ENCODE results near the gene OS9.

The OS9 gene

GRCh38 chr12:57750561-57751431 lies 56.9 kb downstream of the OS9 start:
- TF ChIP-seq SPI1 (IDR thresholded peaks at IDR 0.05; ENCODE audit: low read depth, low read length) (no peak), POU2F2 (IDR thresholded peaks at IDR 0.05; ENCODE audit: low read depth, low read length) (no peak), PAX5 (IDR thresholded peaks at IDR 0.05; ENCODE audit: insufficient read depth, low read length, severe bottlenecking) (no peak), TAF1 (IDR thresholded peaks at IDR 0.05; ENCODE audit: low read depth, low read length) (no peak), POLR2A (IDR thresholded peaks at IDR 0.05; ENCODE audit: low read depth, low read length) (no peak), POLR2AphosphoS5 (IDR thresholded peaks at IDR 0.05; ENCODE audit: low read depth, low read length) (no peak; the same call in 1 of the 2 replicates)
- DNase-seq (ENCODE audit: insufficient read length, low spot score) (no peak), FAIRE-seq (peak; percentile 40)

GRCh38 chr12:57751432-57751787 lies 57.5 kb downstream of the OS9 start:
- TF ChIP-seq TAF1 (IDR thresholded peaks at IDR 0.05; ENCODE audit: low read depth, low read length) (no peak), POLR2A (IDR thresholded peaks at IDR 0.05; ENCODE audit: low read depth, low read length) (no peak), SPI1 (IDR thresholded peaks at IDR 0.05; ENCODE audit: low read depth, low read length) (no peak), POU2F2 (IDR thresholded peaks at IDR 0.05; ENCODE audit: low read depth, low read length) (no peak), PAX5 (IDR thresholded peaks at IDR 0.05; ENCODE audit: insufficient read depth, low read length, severe bottlenecking) (no peak)
- FAIRE-seq (no peak), DNase-seq (ENCODE audit: insufficient read length, low spot score) (no peak)

GRCh38 chr12:57751788-57752667 lies 58.1 kb downstream of the OS9 start, which contains the start of gene CDK4:
Gene CDK4, minus strand, starts transcription at chr12:57752310. Its CDS starts 593 bp downstream, at chr12:57751717.
- DNase-seq (ENCODE audit: insufficient read length, low spot score) = peak; percentile 91
- TF ChIP-seq PAX5 (IDR thresholded peaks at IDR 0.05; ENCODE audit: insufficient read depth, low read length, severe bottlenecking) = no peak
- TF ChIP-seq POLR2A (IDR thresholded peaks at IDR 0.05; ENCODE audit: low read depth, low read length) = peak; percentile 53; the same call in 1 of the 2 replicates
- peak; percentile 72 for TF ChIP-seq POLR2AphosphoS5 (IDR thresholded peaks at IDR 0.05; ENCODE audit: low read depth, low read length)
- TF ChIP-seq POU2F2 (IDR thresholded peaks at IDR 0.05; ENCODE audit: low read depth, low read length) = no peak
- TF ChIP-seq TAF1 (IDR thresholded peaks at IDR 0.05; ENCODE audit: low read depth, low read length) = peak; percentile 69; the same call in 1 of the 2 replicates
- no peak for TF ChIP-seq SPI1 (IDR thresholded peaks at IDR 0.05; ENCODE audit: low read depth, low read length)
- FAIRE-seq = peak; percentile 99

- DNase-seq (ENCODE audit: insufficient read length, low spot score) = no peak
- TF ChIP-seq POLR2AphosphoS5 (IDR thresholded peaks at IDR 0.05; ENCODE audit: low read depth, low read length) (no peak), POLR2A (IDR thresholded peaks at IDR 0.05; ENCODE audit: low read depth, low read length) (no peak), POU2F2 (IDR thresholded peaks at IDR 0.05; ENCODE audit: low read depth, low read length) (no peak), SPI1 (IDR thresholded peaks at IDR 0.05; ENCODE audit: low read depth, low read length) (no peak), TAF1 (IDR thresholded peaks at IDR 0.05; ENCODE audit: low read depth, low read length) (no peak), PAX5 (IDR thresholded peaks at IDR 0.05; ENCODE audit: insufficient read depth, low read length, severe bottlenecking) (no peak)
- FAIRE-seq = no peak
These were observed 58.7 kb downstream of the OS9 start for GRCh38 chr12:57752668-57753000.

GRCh38 chr12:57753756-57754337 lies 59.9 kb downstream of the OS9 start:
- FAIRE-seq (no peak), DNase-seq (ENCODE audit: insufficient read length, low spot score) (no peak)
- no peak for TF ChIP-seq POU2F2 (IDR thresholded peaks at IDR 0.05; ENCODE audit: low read depth, low read length)
- TF ChIP-seq TAF1 (IDR thresholded peaks at IDR 0.05; ENCODE audit: low read depth, low read length) = no peak
- TF ChIP-seq PAX5 (IDR thresholded peaks at IDR 0.05; ENCODE audit: insufficient read depth, low read length, severe bottlenecking) = no peak
- TF ChIP-seq SPI1 (IDR thresholded peaks at IDR 0.05; ENCODE audit: low read depth, low read length) = no peak
- TF ChIP-seq POLR2AphosphoS5 (IDR thresholded peaks at IDR 0.05; ENCODE audit: low read depth, low read length) = no peak
- TF ChIP-seq POLR2A (IDR thresholded peaks at IDR 0.05; ENCODE audit: low read depth, low read length) = no peak

GRCh38 chr12:57754411-57755193 lies 60.7 kb downstream of the OS9 start, which contains the start of gene MARCHF9:
Gene MARCHF9, plus strand, starts transcription at chr12:57755103. Its CDS starts 426 bp downstream, at chr12:57755529.
- TF ChIP-seq TAF1 (IDR thresholded peaks at IDR 0.05; ENCODE audit: low read depth, low read length) = no peak
- no peak for TF ChIP-seq POLR2A (IDR thresholded peaks at IDR 0.05; ENCODE audit: low read depth, low read length)
- no peak for TF ChIP-seq SPI1 (IDR thresholded peaks at IDR 0.05; ENCODE audit: low read depth, low read length)
- no peak for TF ChIP-seq POU2F2 (IDR thresholded peaks at IDR 0.05; ENCODE audit: low read depth, low read length)
- TF ChIP-seq PAX5 (IDR thresholded peaks at IDR 0.05; ENCODE audit: insufficient read depth, low read length, severe bottlenecking) = no peak
- no peak for TF ChIP-seq POLR2AphosphoS5 (IDR thresholded peaks at IDR 0.05; ENCODE audit: low read depth, low read length)
- FAIRE-seq = peak; percentile 87
- peak; percentile 71 for DNase-seq (ENCODE audit: insufficient read length, low spot score)

- FAIRE-seq = no peak
- TF ChIP-seq POLR2AphosphoS5 (IDR thresholded peaks at IDR 0.05; ENCODE audit: low read depth, low read length) (no peak), TAF1 (IDR thresholded peaks at IDR 0.05; ENCODE audit: low read depth, low read length) (no peak), SPI1 (IDR thresholded peaks at IDR 0.05; ENCODE audit: low read depth, low read length) (no peak), POU2F2 (IDR thresholded peaks at IDR 0.05; ENCODE audit: low read depth, low read length) (no peak), PAX5 (IDR thresholded peaks at IDR 0.05; ENCODE audit: insufficient read depth, low read length, severe bottlenecking) (no peak), POLR2A (IDR thresholded peaks at IDR 0.05; ENCODE audit: low read depth, low read length) (no peak)
These were observed 61.2 kb downstream of the OS9 start for GRCh38 chr12:57755194-57755453.

More at GRCh38 chr12:57755194-57755453, 61.2 kb downstream of the OS9 start:
- no peak for DNase-seq (ENCODE audit: insufficient read length, low spot score)

All from GM12891 (cell line).